ENCODE results near the gene PRPS2.

PRPS2 gene

GRCh38 chrX:12792711-12793110, 1.5 kb downstream of the PRPS2 start:
- Mint-ChIP-seq H3K4me1 (ENCODE audit: low read depth) (peaks cover 27% of the 10 kb centered on the region), H3K4me3 (peak overlapping the region; percentile 85), H3K27ac (peak overlapping the region; percentile 88), H3K36me3 (ENCODE audit: low read depth) (peaks cover 43% of the 10 kb centered on the region), H3K9me3 (peaks cover 1% of the 10 kb centered on the region), H3K27me3 (peaks cover 39% of the 10 kb centered on the region)
- no peak for DNase-seq

- Mint-ChIP-seq H3K4me3 (no peak overlapping the region), H3K27ac (no peak overlapping the region), H3K27me3 (peaks cover 30% of the 10 kb centered on the region), H3K4me1 (ENCODE audit: low read depth) (peaks cover 27% of the 10 kb centered on the region), H3K9me3 (peaks cover 1% of the 10 kb centered on the region), H3K36me3 (ENCODE audit: low read depth) (peaks cover 57% of the 10 kb centered on the region)
- no peak for DNase-seq
Measured at GRCh38 chrX:12794654-12795053, 3.4 kb downstream of the PRPS2 start.

GRCh38 chrX:12798601-12799000, 7.4 kb downstream of the PRPS2 start:
- Mint-ChIP-seq H3K27ac (no peak overlapping the region), H3K27me3 (peaks cover 13% of the 10 kb centered on the region), H3K4me1 (ENCODE audit: low read depth) (peaks cover 22% of the 10 kb centered on the region), H3K36me3 (ENCODE audit: low read depth) (peaks cover 77% of the 10 kb centered on the region), H3K9me3 (peaks cover 1% of the 10 kb centered on the region), H3K4me3 (no peak overlapping the region)
- no peak for DNase-seq

- H3K27ac Mint-ChIP-seq = no peak overlapping the region
- peaks cover 11% of the 10 kb centered on the region for H3K27me3 Mint-ChIP-seq
- peaks cover 22% of the 10 kb centered on the region for H3K4me1 Mint-ChIP-seq (ENCODE audit: low read depth)
- DNase-seq = no peak
- no peaks in the 10 kb centered on the region for H3K9me3 Mint-ChIP-seq
- no peak overlapping the region for H3K4me3 Mint-ChIP-seq
- H3K36me3 Mint-ChIP-seq (ENCODE audit: low read depth) = peaks cover 76% of the 10 kb centered on the region
Measured at GRCh38 chrX:12799118-12799517, 7.9 kb downstream of the PRPS2 start.

GRCh38 chrX:12802741-12803140, 11.5 kb downstream of the PRPS2 start:
- H3K4me3 Mint-ChIP-seq = no peak overlapping the region
- H3K36me3 Mint-ChIP-seq (ENCODE audit: low read depth) = peaks cover 80% of the 10 kb centered on the region

GRCh38 chrX:12804655-12805054, 13.4 kb downstream of the PRPS2 start:
- Mint-ChIP-seq H3K27me3 (peaks cover 19% of the 10 kb centered on the region), H3K36me3 (ENCODE audit: low read depth) (peaks cover 80% of the 10 kb centered on the region), H3K4me3 (no peak overlapping the region), H3K27ac (no peak overlapping the region), H3K4me1 (ENCODE audit: low read depth) (peaks cover 19% of the 10 kb centered on the region), H3K9me3 (no peaks in the 10 kb centered on the region)
- DNase-seq = no peak

More at GRCh38 chrX:12802741-12803140, 11.5 kb downstream of the PRPS2 start:
- H3K27me3 Mint-ChIP-seq = peaks cover 11% of the 10 kb centered on the region
- no peak for DNase-seq
- peak overlapping the region; percentile 88 for H3K27ac Mint-ChIP-seq
- no peaks in the 10 kb centered on the region for H3K9me3 Mint-ChIP-seq
- peaks cover 19% of the 10 kb centered on the region for H3K4me1 Mint-ChIP-seq (ENCODE audit: low read depth)

GRCh38 chrX:12805333-12805732, 14.1 kb downstream of the PRPS2 start:
- DNase-seq = no peak
- H3K27me3 Mint-ChIP-seq = peaks cover 22% of the 10 kb centered on the region
- peaks cover 19% of the 10 kb centered on the region for H3K4me1 Mint-ChIP-seq (ENCODE audit: low read depth)
- H3K27ac Mint-ChIP-seq = no peak overlapping the region
- H3K36me3 Mint-ChIP-seq (ENCODE audit: low read depth) = peaks cover 80% of the 10 kb centered on the region
- no peak overlapping the region for H3K4me3 Mint-ChIP-seq
- no peaks in the 10 kb centered on the region for H3K9me3 Mint-ChIP-seq

GRCh38 chrX:12811658-12812057, 20.4 kb downstream of the PRPS2 start:
- Mint-ChIP-seq H3K4me1 (ENCODE audit: low read depth) (no peaks in the 10 kb centered on the region), H3K4me3 (no peak overlapping the region), H3K27me3 (peaks cover 38% of the 10 kb centered on the region), H3K27ac (no peak overlapping the region), H3K36me3 (ENCODE audit: low read depth) (peaks cover 82% of the 10 kb centered on the region), H3K9me3 (no peaks in the 10 kb centered on the region)
- no peak for DNase-seq

- Mint-ChIP-seq H3K4me3 (no peak overlapping the region), H3K4me1 (ENCODE audit: low read depth) (no peaks in the 10 kb centered on the region), H3K9me3 (no peaks in the 10 kb centered on the region), H3K27me3 (peaks cover 39% of the 10 kb centered on the region), H3K36me3 (ENCODE audit: low read depth) (peaks cover 83% of the 10 kb centered on the region), H3K27ac (no peak overlapping the region)
- no peak for DNase-seq
Measured at GRCh38 chrX:12814420-12814819, 23.2 kb downstream of the PRPS2 start.

- no peaks in the 10 kb centered on the region for H3K4me1 Mint-ChIP-seq (ENCODE audit: low read depth)
- H3K4me3 Mint-ChIP-seq = no peak overlapping the region
- no peaks in the 10 kb centered on the region for H3K9me3 Mint-ChIP-seq
- peaks cover 83% of the 10 kb centered on the region for H3K36me3 Mint-ChIP-seq (ENCODE audit: low read depth)
- DNase-seq = no peak
- peaks cover 30% of the 10 kb centered on the region for H3K27me3 Mint-ChIP-seq
- H3K27ac Mint-ChIP-seq = no peak overlapping the region
Measured at GRCh38 chrX:12817528-12817927, 26.3 kb downstream of the PRPS2 start.

GRCh38 chrX:12819222-12819621, 28.0 kb downstream of the PRPS2 start:
- H3K27me3 Mint-ChIP-seq = peaks cover 25% of the 10 kb centered on the region
- H3K9me3 Mint-ChIP-seq = no peaks in the 10 kb centered on the region

GRCh38 chrX:12820737-12821136, 29.5 kb downstream of the PRPS2 start:
- Mint-ChIP-seq H3K9me3 (no peaks in the 10 kb centered on the region), H3K4me3 (no peak overlapping the region), H3K36me3 (ENCODE audit: low read depth) (peaks cover 81% of the 10 kb centered on the region), H3K4me1 (ENCODE audit: low read depth) (no peaks in the 10 kb centered on the region), H3K27me3 (peaks cover 23% of the 10 kb centered on the region), H3K27ac (no peak overlapping the region)
- DNase-seq = no peak

More at GRCh38 chrX:12819222-12819621, 28.0 kb downstream of the PRPS2 start:
- H3K4me1 Mint-ChIP-seq (ENCODE audit: low read depth) = no peaks in the 10 kb centered on the region
- DNase-seq = no peak
- H3K27ac Mint-ChIP-seq = no peak overlapping the region
- peaks cover 83% of the 10 kb centered on the region for H3K36me3 Mint-ChIP-seq (ENCODE audit: low read depth)
- no peak overlapping the region for H3K4me3 Mint-ChIP-seq

- H3K27ac Mint-ChIP-seq = no peak overlapping the region
Measured at GRCh38 chrX:12824944-12825343, 33.7 kb downstream of the PRPS2 start.

GRCh38 chrX:12825801-12826200, 34.6 kb downstream of the PRPS2 start:
- H3K4me3 Mint-ChIP-seq = no peak overlapping the region
- no peak overlapping the region for H3K27ac Mint-ChIP-seq
- H3K9me3 Mint-ChIP-seq = no peaks in the 10 kb centered on the region
- DNase-seq = no peak
- H3K36me3 Mint-ChIP-seq (ENCODE audit: low read depth) = peaks cover 42% of the 10 kb centered on the region
- H3K4me1 Mint-ChIP-seq (ENCODE audit: low read depth) = no peaks in the 10 kb centered on the region
- peaks cover 33% of the 10 kb centered on the region for H3K27me3 Mint-ChIP-seq

More at GRCh38 chrX:12824944-12825343, 33.7 kb downstream of the PRPS2 start:
- peaks cover 50% of the 10 kb centered on the region for H3K36me3 Mint-ChIP-seq (ENCODE audit: low read depth)
- no peak for DNase-seq
- H3K9me3 Mint-ChIP-seq = no peaks in the 10 kb centered on the region
- no peak overlapping the region for H3K4me3 Mint-ChIP-seq
- no peaks in the 10 kb centered on the region for H3K4me1 Mint-ChIP-seq (ENCODE audit: low read depth)
- peaks cover 32% of the 10 kb centered on the region for H3K27me3 Mint-ChIP-seq

GRCh38 chrX:12843061-12843667, 52.0 kb downstream of the PRPS2 start:
- no peak overlapping the region for H3K4me3 Mint-ChIP-seq
- no peak overlapping the region for H3K27ac Mint-ChIP-seq
- peaks cover 17% of the 10 kb centered on the region for H3K4me1 Mint-ChIP-seq (ENCODE audit: low read depth)
- no peaks in the 10 kb centered on the region for H3K36me3 Mint-ChIP-seq (ENCODE audit: low read depth)
- no peak for DNase-seq
- peaks cover 38% of the 10 kb centered on the region for H3K27me3 Mint-ChIP-seq
- H3K9me3 Mint-ChIP-seq = no peaks in the 10 kb centered on the region
